NT2/D1 (cell line): ENCODE measurements around the gene TENT5D.
A peak's percentile ranks its signal among the peaks of the same experiment; 100 is the strongest.
"Not testable (repeated sequence)": the region's sequence is repeated elsewhere in the genome, so short reads cannot be mapped to it uniquely, and the experiment has no call there.

Experiments used
- DNase-seq: peaks from one replicate; pipeline ENCODE4 v3.0.0-alpha.2; 2011; ENCODE audit warnings: low read depth, low spot score
- H3K27me3 ChIP-seq: 2 replicates; pipeline ENCODE4 v1.6.0; 2011; ENCODE audit warnings: mild to moderate bottlenecking; ENCODE audit not compliant: insufficient read length, insufficient read depth
- H3K36me3 ChIP-seq: 2 replicates; pipeline ENCODE4 v1.6.1; 2011; ENCODE audit warnings: mild to moderate bottlenecking, low read length, mixed read lengths; ENCODE audit not compliant: insufficient read depth, insufficient read length
- H3K4me1 ChIP-seq: 2 replicates; pipeline ENCODE4 v1.5.1; 2011; ENCODE audit not compliant: insufficient read depth, insufficient read length
- H3K4me3 ChIP-seq: 2 replicates; pipeline ENCODE4 v1.5.1; 2011; ENCODE audit warnings: low read depth; ENCODE audit not compliant: insufficient read length
- H3K9ac ChIP-seq: 2 replicates; pipeline ENCODE4 v1.6.0; 2011; ENCODE audit warnings: low read depth; ENCODE audit not compliant: insufficient read length
- H3K9me3 ChIP-seq: 2 replicates; pipeline ENCODE4 v1.5.1; 2011; ENCODE audit warnings: mild to moderate bottlenecking, low read length; ENCODE audit not compliant: insufficient read depth
- SUZ12 ChIP-seq: IDR thresholded peaks from 2 replicates; pipeline ENCODE4 v1.6.1; 2011; ENCODE audit not compliant: insufficient read length, insufficient read depth; ENCODE audit errors: extremely low read depth
- YY1 ChIP-seq: IDR thresholded peaks from 2 replicates; pipeline ENCODE4 v1.6.1; 2011; ENCODE audit not compliant: insufficient read length, insufficient read depth
- ZNF274 ChIP-seq: IDR thresholded peaks from 2 replicates; pipeline ENCODE4 v1.6.1; 2011; ENCODE audit warnings: mild to moderate bottlenecking, low read depth, low read length

The TENT5D gene

GRCh38 chrX:80420147-80420546, at the start of gene TENT5D:
Gene TENT5D (plus strand): TSS chrX:80420447. CDS start chrX:80442540, 22,093 bp downstream.
- Histone ChIP-seq H3K9me3 (no peaks in the 10 kb centered on the region), H3K36me3 (no peaks in the 10 kb centered on the region), H3K4me1 (no peaks in the 10 kb centered on the region), H3K9ac (no peak within 1 kb of the TSS), H3K4me3 (no peak within 1 kb of the TSS), H3K27me3 (no peaks in the 10 kb centered on the region)
- DNase-seq: no peak
- TF ChIP-seq YY1: no peak
- no peak for TF ChIP-seq ZNF274
- no peak for TF ChIP-seq SUZ12

- not testable (repeated sequence) for H3K36me3 ChIP-seq, H3K27me3 ChIP-seq
Measured at GRCh38 chrX:80385651-80386050, 34.6 kb upstream of the TENT5D start.

GRCh38 chrX:80388206-80388605, 32.0 kb upstream of the TENT5D start:
- no peaks in the 10 kb centered on the region for H3K36me3 ChIP-seq
- TF ChIP-seq SUZ12 (no peak), ZNF274 (no peak), YY1 (no peak)

More at GRCh38 chrX:80385651-80386050, 34.6 kb upstream of the TENT5D start:
- H3K4me1 ChIP-seq, DNase-seq, H3K9me3 ChIP-seq, H3K4me3 ChIP-seq, H3K9ac ChIP-seq: not testable (repeated sequence)

GRCh38 chrX:80412042-80412441, 8.2 kb upstream of the TENT5D start:
- no peaks in the 10 kb centered on the region for H3K27me3 ChIP-seq
- no peak overlapping the region for H3K4me3 ChIP-seq
- no peaks in the 10 kb centered on the region for H3K9me3 ChIP-seq
- H3K4me1 ChIP-seq: no peaks in the 10 kb centered on the region
- no peak for DNase-seq
- H3K36me3 ChIP-seq: no peaks in the 10 kb centered on the region
- TF ChIP-seq ZNF274: no peak
- no peak for TF ChIP-seq YY1
- TF ChIP-seq SUZ12: no peak
- H3K9ac ChIP-seq: no peak overlapping the region

More at GRCh38 chrX:80388206-80388605, 32.0 kb upstream of the TENT5D start:
- H3K4me1 ChIP-seq: no peaks in the 10 kb centered on the region
- no peak overlapping the region for H3K9ac ChIP-seq
- H3K27me3 ChIP-seq: no peaks in the 10 kb centered on the region
- no peak overlapping the region for H3K4me3 ChIP-seq
- DNase-seq: no peak
- no peaks in the 10 kb centered on the region for H3K9me3 ChIP-seq

- H3K36me3 ChIP-seq: no peaks in the 10 kb centered on the region
- no peaks in the 10 kb centered on the region for H3K4me1 ChIP-seq
- no peak overlapping the region for H3K4me3 ChIP-seq
- H3K27me3 ChIP-seq: no peaks in the 10 kb centered on the region
- no peak overlapping the region for H3K9ac ChIP-seq
- no peak for TF ChIP-seq ZNF274
- TF ChIP-seq YY1: no peak
- no peak for TF ChIP-seq SUZ12
- H3K9me3 ChIP-seq: no peaks in the 10 kb centered on the region
- DNase-seq: no peak
Measured at GRCh38 chrX:80423000-80423399, 2.8 kb downstream of the TENT5D start.

- H3K4me1 ChIP-seq: no peaks in the 10 kb centered on the region
- H3K4me3 ChIP-seq: no peak overlapping the region
- TF ChIP-seq ZNF274 (no peak), SUZ12 (no peak), YY1 (no peak)
- no peaks in the 10 kb centered on the region for H3K36me3 ChIP-seq
- H3K9me3 ChIP-seq: no peaks in the 10 kb centered on the region
- no peaks in the 10 kb centered on the region for H3K27me3 ChIP-seq
- no peak overlapping the region for H3K9ac ChIP-seq
- no peak for DNase-seq
Measured at GRCh38 chrX:80423744-80424143, 3.5 kb downstream of the TENT5D start.

- H3K36me3 ChIP-seq: no peaks in the 10 kb centered on the region
- H3K9me3 ChIP-seq: peaks cover 10% of the 10 kb centered on the region; the same call in 1 of the 2 replicates
- TF ChIP-seq SUZ12 (no peak), YY1 (no peak), ZNF274 (no peak)
- H3K4me3 ChIP-seq: no peak overlapping the region
- DNase-seq: peak; percentile 22
- no peaks in the 10 kb centered on the region for H3K27me3 ChIP-seq
- H3K9ac ChIP-seq: no peak overlapping the region
- H3K4me1 ChIP-seq: no peaks in the 10 kb centered on the region
Measured at GRCh38 chrX:80430826-80431504, 10.7 kb downstream of the TENT5D start.
